DOHH2 (cell line): ENCODE measurements around the gene RPS16.

Experiments
- H3F3A ChIP-seq: fragments of 200-600 bp; sonication (generic), shearing (Covaris generic); 2 replicates; pipeline ENCODE4 v1.6.0; 2016; ENCODE audit warnings: antibody characterized with exemption, mild to moderate bottlenecking; ENCODE audit not compliant: control insufficient read depth, insufficient read depth
- H3K27ac ChIP-seq: fragments of 200-600 bp; sonication (generic); 2 replicates; pipeline ENCODE4 v1.5.1; 2014; ENCODE audit warnings: low read depth, mild to moderate bottlenecking, low read length, moderate library complexity
- H3K27me3 ChIP-seq: fragments of 200-600 bp; sonication (generic); 2 replicates; pipeline ENCODE4 v1.6.1; 2014; ENCODE audit warnings: mild to moderate bottlenecking, low read length, mixed read lengths; ENCODE audit not compliant: control insufficient read depth
- H3K36me3 ChIP-seq: fragments of 200-600 bp; sonication (generic); 2 replicates; pipeline ENCODE4 v1.6.1; 2014; ENCODE audit warnings: mild to moderate bottlenecking, low read length, moderate library complexity, mixed read lengths; ENCODE audit not compliant: control insufficient read depth
- H3K4me1 ChIP-seq: fragments of 200-600 bp; sonication (generic); 2 replicates; pipeline ENCODE4 v1.6.1; 2014; ENCODE audit warnings: mild to moderate bottlenecking, low read length, mixed read lengths; ENCODE audit not compliant: control insufficient read depth
- H3K4me2 ChIP-seq: fragments of 200-600 bp; sonication (generic); 2 replicates; pipeline ENCODE4 v1.6.0; 2014; ENCODE audit warnings: mild to moderate bottlenecking, low read length, moderate library complexity
- H3K4me3 ChIP-seq: fragments of 200-600 bp; sonication (generic); 2 replicates; pipeline ENCODE4 v1.5.1; 2014; ENCODE audit warnings: mild to moderate bottlenecking, low read length, mixed read lengths
- H3K79me2 ChIP-seq: fragments of 200-600 bp; sonication (generic); 2 replicates; pipeline ENCODE4 v1.6.1; 2014; ENCODE audit warnings: mild to moderate bottlenecking, low read length, mixed read lengths; ENCODE audit not compliant: control insufficient read depth
- H3K9me2 ChIP-seq: fragments of 200-600 bp; sonication (generic); replicated peaks from 2 replicates; pipeline ENCODE4 v1.6.1; 2014; ENCODE audit warnings: mild to moderate bottlenecking, low read length, mixed read lengths; ENCODE audit not compliant: control insufficient read depth
- H3K9me3 ChIP-seq: fragments of 200-600 bp; sonication (generic); 2 replicates; pipeline ENCODE4 v1.6.1; 2014; ENCODE audit warnings: antibody characterized with exemption, low read length, mixed read lengths; ENCODE audit not compliant: control insufficient read depth, insufficient read depth
- H4K20me1 ChIP-seq: fragments of 200-600 bp; sonication (generic); 2 replicates; pipeline ENCODE4 v1.6.0; 2014; ENCODE audit warnings: low read depth, mild to moderate bottlenecking, antibody characterized with exemption, low read length, moderate library complexity; ENCODE audit not compliant: control insufficient read depth, insufficient read depth
- EZH2phosphoT487 ChIP-seq: fragments of 200-600 bp; sonication (generic); IDR thresholded peaks from 2 replicates; pipeline ENCODE4 v1.6.1; 2017; ENCODE audit warnings: borderline replicate concordance, mild to moderate bottlenecking, antibody characterized with exemption, low read length, moderate library complexity, mixed read lengths
- TF ChIP-seq, protein P1 (sequence below): fragments of 200-600 bp; sonication (generic); IDR thresholded peaks from one replicate; pipeline ENCODE4 v1.5.1; 2014; ENCODE audit warnings: antibody characterized with exemption, mild to moderate bottlenecking, low read depth, low read length; ENCODE audit not compliant: poor library complexity, severe bottlenecking

Gene RPS16

GRCh38 chr19:39444598-39445195 lies 8.9 kb upstream of the RPS16 start:
- no peak for TF ChIP-seq EZH2phosphoT487
- TF ChIP-seq, protein P1, sequence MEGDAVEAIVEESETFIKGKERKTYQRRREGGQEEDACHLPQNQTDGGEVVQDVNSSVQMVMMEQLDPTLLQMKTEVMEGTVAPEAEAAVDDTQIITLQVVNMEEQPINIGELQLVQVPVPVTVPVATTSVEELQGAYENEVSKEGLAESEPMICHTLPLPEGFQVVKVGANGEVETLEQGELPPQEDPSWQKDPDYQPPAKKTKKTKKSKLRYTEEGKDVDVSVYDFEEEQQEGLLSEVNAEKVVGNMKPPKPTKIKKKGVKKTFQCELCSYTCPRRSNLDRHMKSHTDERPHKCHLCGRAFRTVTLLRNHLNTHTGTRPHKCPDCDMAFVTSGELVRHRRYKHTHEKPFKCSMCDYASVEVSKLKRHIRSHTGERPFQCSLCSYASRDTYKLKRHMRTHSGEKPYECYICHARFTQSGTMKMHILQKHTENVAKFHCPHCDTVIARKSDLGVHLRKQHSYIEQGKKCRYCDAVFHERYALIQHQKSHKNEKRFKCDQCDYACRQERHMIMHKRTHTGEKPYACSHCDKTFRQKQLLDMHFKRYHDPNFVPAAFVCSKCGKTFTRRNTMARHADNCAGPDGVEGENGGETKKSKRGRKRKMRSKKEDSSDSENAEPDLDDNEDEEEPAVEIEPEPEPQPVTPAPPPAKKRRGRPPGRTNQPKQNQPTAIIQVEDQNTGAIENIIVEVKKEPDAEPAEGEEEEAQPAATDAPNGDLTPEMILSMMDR, result no peak
- H3K4me1 ChIP-seq, result peaks cover 61% of the 10 kb centered on the region
- peaks cover 12% of the 10 kb centered on the region for H3F3A ChIP-seq
- H3K9me2 ChIP-seq, result no peaks in the 10 kb centered on the region
- H3K4me2 ChIP-seq, result peak overlapping the region; percentile 77
- no peaks in the 10 kb centered on the region for H3K9me3 ChIP-seq
- peak overlapping the region; percentile 86 for H3K27ac ChIP-seq
- peaks cover 44% of the 10 kb centered on the region for H3K36me3 ChIP-seq
- peaks cover 56% of the 10 kb centered on the region for H3K79me2 ChIP-seq
- 0 out of 2 replicates have a peak, but pooled peaks cover 3% of the 10 kb centered on the region for H4K20me1 ChIP-seq
- no peaks in the 10 kb centered on the region for H3K27me3 ChIP-seq
- peak overlapping the region; percentile 100 for H3K4me3 ChIP-seq

GRCh38 chr19:39438270-39438934 lies 2.7 kb upstream of the RPS16 start:
- Histone ChIP-seq H3K9me3 (no peaks in the 10 kb centered on the region), H3K36me3 (peaks cover 23% of the 10 kb centered on the region), H3K4me1 (peaks cover 56% of the 10 kb centered on the region), H3K4me3 (no peak overlapping the region), H3F3A (peaks cover 34% of the 10 kb centered on the region), H3K79me2 (peaks cover 32% of the 10 kb centered on the region), H3K4me2 (no peak overlapping the region), H4K20me1 (peaks cover 14% of the 10 kb centered on the region), H3K27ac (no peak overlapping the region), H3K27me3 (no peaks in the 10 kb centered on the region), H3K9me2 (no peaks in the 10 kb centered on the region)
- no peak for TF ChIP-seq EZH2phosphoT487
- TF ChIP-seq, protein P1, result no peak

DNA sequence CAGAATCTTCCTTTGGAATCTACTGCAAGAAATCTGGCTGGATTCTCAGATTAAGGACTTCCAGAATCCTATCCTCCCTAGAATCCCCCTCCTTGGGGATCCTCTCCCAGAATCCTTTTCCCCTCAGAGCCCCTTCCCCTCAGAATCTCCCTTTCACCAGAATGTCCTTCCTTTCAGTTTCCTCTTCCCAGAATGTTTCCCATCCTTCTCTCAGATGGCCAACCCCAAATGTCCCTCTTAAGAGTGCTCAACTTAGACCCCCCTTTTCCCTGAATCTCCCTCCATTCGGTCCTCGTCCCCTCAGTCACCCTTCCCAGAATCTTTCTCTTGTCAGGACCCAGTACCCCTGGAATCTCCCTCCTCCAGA lies 584 bp upstream of the RPS16 start:
- peaks cover 38% of the 10 kb centered on the region for H3K79me2 ChIP-seq
- peaks cover 15% of the 10 kb centered on the region for H4K20me1 ChIP-seq
- H3K4me2 ChIP-seq, result peak overlapping the region; percentile 69
- H3K9me3 ChIP-seq, result no peaks in the 10 kb centered on the region
- H3F3A ChIP-seq, result peaks cover 48% of the 10 kb centered on the region
- no peaks in the 10 kb centered on the region for H3K9me2 ChIP-seq
- H3K4me1 ChIP-seq, result peaks cover 63% of the 10 kb centered on the region
- H3K4me3 ChIP-seq, result peak overlapping the region; percentile 92
- no peaks in the 10 kb centered on the region for H3K27me3 ChIP-seq
- peaks cover 39% of the 10 kb centered on the region for H3K36me3 ChIP-seq
- H3K27ac ChIP-seq, result peak overlapping the region; percentile 63
- TF ChIP-seq, protein P1, result no peak
- TF ChIP-seq EZH2phosphoT487, result no peak
